ENCODE data around the gene TTYH3. TPM values are rescaled to one million over a fixed set of nuclear protein-coding genes. Genes with fewer than 3 reads are reported as not detected.

TTYH3 gene
- total and polyA plus RNA-seq, 2 of the 13 experiments (the other 11 are each of a cell fraction or from before 2014, with no cell fraction given), result 26.3 to 50.0 TPM

DNA sequence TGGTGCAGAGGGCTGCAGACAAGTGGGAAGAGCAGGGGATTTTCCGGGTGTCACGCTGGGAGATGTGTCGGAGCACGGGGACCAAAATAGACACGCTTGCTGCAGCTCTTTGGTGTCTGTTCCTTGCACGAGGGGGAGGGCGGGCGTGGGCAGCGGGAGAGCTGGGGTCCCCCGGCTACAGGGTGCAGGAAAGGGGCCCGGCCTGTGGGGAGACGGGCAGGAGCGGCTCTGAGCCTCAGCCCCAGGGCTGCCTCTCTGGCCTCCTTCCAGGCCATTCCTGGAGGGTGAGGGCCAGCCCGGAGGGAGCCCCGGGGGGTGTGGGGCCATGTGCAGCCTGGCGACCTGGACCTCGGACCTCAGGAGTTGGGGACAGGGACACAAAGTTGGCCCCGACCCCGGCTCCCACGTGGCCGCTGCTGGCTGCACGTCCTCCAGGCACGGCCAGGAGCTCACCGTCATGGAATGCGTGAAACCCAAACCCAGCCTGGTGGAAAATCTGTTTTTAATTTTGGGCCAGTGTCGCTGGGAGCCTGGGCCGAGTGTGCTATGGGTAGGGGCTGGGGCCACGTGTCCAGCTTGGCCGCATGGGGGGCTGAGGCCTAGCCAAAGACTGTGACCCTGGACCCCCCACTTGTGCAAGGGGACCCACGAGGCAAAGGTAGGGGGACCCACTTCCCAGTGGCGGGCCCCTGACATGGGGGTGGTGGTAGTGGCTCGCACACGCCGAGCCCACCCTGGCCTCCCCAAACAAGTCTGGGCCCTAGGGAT is 6.6 kb downstream of the TTYH3 start (continued):
- TF ChIP-seq, protein P1, sequence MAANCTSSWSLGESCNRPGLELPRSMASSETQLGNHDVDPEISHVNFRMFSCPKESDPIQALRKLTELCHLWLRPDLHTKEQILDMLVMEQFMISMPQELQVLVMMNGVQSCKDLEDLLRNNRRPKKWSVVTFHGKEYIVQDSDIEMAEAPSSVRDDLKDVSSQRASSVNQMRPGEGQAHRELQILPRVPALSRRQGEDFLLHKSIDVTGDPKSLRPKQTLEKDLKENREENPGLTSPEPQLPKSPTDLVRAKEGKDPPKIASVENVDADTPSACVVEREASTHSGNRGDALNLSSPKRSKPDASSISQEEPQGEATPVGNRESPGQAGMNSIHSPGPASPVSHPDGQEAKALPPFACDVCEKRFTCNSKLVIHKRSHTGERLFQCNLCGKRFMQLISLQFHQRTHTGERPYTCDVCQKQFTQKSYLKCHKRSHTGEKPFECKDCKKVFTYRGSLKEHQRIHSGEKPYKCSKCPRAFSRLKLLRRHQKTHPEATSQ (CRISPR knock-in tag; IDR thresholded peaks at IDR 0.05; ENCODE audit: borderline replicate concordance), result peak; percentile 54; the same call in 1 of the 2 replicates
- TF ChIP-seq RELA (CRISPR knock-in tag; IDR thresholded peaks at IDR 0.05) (no peak), ZNF674 (CRISPR knock-in tag; IDR thresholded peaks at IDR 0.05; ENCODE audit: low read depth) (0 out of 2 replicates have a peak, but pooled peaks have one; percentile 40), YEATS4 (CRISPR knock-in tag; IDR thresholded peaks at IDR 0.05; ENCODE audit: borderline replicate concordance) (peak; percentile 98), FOXA1 (IDR thresholded peaks at IDR 0.05) (no peak), FOXA1 (CRISPR knock-in tag; IDR thresholded peaks at IDR 0.05) (peak; percentile 33; the same call in 1 of the 2 replicates), KLF6 (CRISPR knock-in tag; IDR thresholded peaks at IDR 0.05) (peak; percentile 70; the same call in 1 of the 2 replicates), ZNF563 (CRISPR knock-in tag; IDR thresholded peaks at IDR 0.05) (peak; percentile 81; the same call in 1 of the 2 replicates), SP5 (CRISPR knock-in tag; IDR thresholded peaks at IDR 0.05; ENCODE audit: borderline replicate concordance, low read depth) (peak; percentile 72), ZNF230 (CRISPR knock-in tag; IDR thresholded peaks at IDR 0.05) (peak; percentile 88; the same call in 1 of the 2 replicates), ZNF367 (CRISPR knock-in tag; IDR thresholded peaks at IDR 0.05; ENCODE audit: borderline replicate concordance) (peak; percentile 77; the same call in 1 of the 2 replicates), ZNF446 (CRISPR knock-in tag; IDR thresholded peaks at IDR 0.05) (peak; percentile 68; the same call in 1 of the 2 replicates), RBFOX2 (IDR thresholded peaks at IDR 0.05; ENCODE audit: low read depth, low read length) (peak; percentile 68), JUND (CRISPR knock-in tag; IDR thresholded peaks at IDR 0.05) (peak; percentile 80), ZNF441 (CRISPR knock-in tag; IDR thresholded peaks at IDR 0.05; ENCODE audit: borderline replicate concordance) (peak; percentile 78; the same call in 1 of the 2 replicates), ZNF792 (CRISPR knock-in tag; IDR thresholded peaks at IDR 0.05) (0 out of 2 replicates have a peak, but pooled peaks have one; percentile 57), ZNF572 (CRISPR knock-in tag; IDR thresholded peaks at IDR 0.05) (no peak; the same call in 1 of the 2 replicates), YY1 (IDR thresholded peaks at IDR 0.05; ENCODE audit: insufficient read depth, insufficient replicate concordance, low read depth, low read length) (peak; percentile 59), SRY (CRISPR knock-in tag; IDR thresholded peaks at IDR 0.05) (peak; percentile 83; the same call in 1 of the 2 replicates), ZNF558 (CRISPR knock-in tag; IDR thresholded peaks at IDR 0.05; ENCODE audit: borderline replicate concordance) (peak; percentile 33; the same call in 1 of the 2 replicates), XRCC5 (optimal IDR thresholded peaks at IDR 0.05; ENCODE audit: low read length) (no peak), ZNF614 (CRISPR knock-in tag; IDR thresholded peaks at IDR 0.05; ENCODE audit: borderline replicate concordance) (0 out of 2 replicates have a peak, but pooled peaks have one; percentile 36)
- TF ChIP-seq, protein P2, sequence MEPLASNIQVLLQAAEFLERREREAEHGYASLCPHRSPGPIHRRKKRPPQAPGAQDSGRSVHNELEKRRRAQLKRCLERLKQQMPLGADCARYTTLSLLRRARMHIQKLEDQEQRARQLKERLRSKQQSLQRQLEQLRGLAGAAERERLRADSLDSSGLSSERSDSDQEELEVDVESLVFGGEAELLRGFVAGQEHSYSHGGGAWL (CRISPR knock-in tag; IDR thresholded peaks at IDR 0.05), result peak; percentile 95
- TF ChIP-seq, protein P3, sequence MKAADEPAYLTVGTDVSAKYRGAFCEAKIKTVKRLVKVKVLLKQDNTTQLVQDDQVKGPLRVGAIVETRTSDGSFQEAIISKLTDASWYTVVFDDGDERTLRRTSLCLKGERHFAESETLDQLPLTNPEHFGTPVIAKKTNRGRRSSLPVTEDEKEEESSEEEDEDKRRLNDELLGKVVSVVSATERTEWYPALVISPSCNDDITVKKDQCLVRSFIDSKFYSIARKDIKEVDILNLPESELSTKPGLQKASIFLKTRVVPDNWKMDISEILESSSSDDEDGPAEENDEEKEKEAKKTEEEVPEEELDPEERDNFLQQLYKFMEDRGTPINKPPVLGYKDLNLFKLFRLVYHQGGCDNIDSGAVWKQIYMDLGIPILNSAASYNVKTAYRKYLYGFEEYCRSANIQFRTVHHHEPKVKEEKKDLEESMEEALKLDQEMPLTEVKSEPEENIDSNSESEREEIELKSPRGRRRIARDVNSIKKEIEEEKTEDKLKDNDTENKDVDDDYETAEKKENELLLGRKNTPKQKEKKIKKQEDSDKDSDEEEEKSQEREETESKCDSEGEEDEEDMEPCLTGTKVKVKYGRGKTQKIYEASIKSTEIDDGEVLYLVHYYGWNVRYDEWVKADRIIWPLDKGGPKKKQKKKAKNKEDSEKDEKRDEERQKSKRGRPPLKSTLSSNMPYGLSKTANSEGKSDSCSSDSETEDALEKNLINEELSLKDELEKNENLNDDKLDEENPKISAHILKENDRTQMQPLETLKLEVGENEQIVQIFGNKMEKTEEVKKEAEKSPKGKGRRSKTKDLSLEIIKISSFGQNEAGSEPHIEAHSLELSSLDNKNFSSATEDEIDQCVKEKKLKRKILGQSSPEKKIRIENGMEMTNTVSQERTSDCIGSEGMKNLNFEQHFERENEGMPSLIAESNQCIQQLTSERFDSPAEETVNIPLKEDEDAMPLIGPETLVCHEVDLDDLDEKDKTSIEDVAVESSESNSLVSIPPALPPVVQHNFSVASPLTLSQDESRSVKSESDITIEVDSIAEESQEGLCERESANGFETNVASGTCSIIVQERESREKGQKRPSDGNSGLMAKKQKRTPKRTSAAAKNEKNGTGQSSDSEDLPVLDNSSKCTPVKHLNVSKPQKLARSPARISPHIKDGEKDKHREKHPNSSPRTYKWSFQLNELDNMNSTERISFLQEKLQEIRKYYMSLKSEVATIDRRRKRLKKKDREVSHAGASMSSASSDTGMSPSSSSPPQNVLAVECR (CRISPR knock-in tag; IDR thresholded peaks at IDR 0.05; ENCODE audit: borderline replicate concordance), result peak; percentile 96

Data from HepG2 (cell line).